GM18508 (cell line): Measurements from ENCODE around the gene PLXDC1.
"Not testable (repeated sequence)": the region's sequence is repeated elsewhere in the genome, so short reads cannot be mapped to it uniquely, and the experiment has no call there.

Source experiments
- ATAC-seq: cut with Tn5 transposase; IDR thresholded peaks from one replicate; pipeline ENCODE4 v1.9.1; 2021; ENCODE audit warnings: moderate number of reproducible peaks; ENCODE audit not compliant: insufficient read depth, unreplicated experiment

The PLXDC1 gene

DNA sequence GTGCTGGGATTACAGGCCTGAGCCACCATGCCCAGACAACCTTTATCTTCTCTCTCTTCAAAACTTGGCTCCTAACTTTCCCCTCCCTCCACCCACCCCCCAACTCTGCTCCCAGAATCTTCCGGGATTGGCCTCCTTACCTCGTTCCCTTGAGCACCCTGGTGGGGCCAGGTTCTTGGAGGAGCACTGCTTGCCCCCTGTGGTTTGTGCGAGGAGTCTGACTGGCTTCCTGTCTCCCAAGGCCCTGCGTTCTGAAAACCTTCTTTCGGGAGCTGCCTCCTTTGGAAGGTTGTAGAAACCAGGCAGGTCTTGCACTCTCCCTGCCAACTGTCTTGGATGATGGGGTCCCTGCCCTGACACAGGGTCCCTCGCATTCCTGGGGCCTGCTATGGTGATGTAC is 19.8 kb downstream of the PLXDC1 start:
- ATAC-seq, result no peak

DNA sequence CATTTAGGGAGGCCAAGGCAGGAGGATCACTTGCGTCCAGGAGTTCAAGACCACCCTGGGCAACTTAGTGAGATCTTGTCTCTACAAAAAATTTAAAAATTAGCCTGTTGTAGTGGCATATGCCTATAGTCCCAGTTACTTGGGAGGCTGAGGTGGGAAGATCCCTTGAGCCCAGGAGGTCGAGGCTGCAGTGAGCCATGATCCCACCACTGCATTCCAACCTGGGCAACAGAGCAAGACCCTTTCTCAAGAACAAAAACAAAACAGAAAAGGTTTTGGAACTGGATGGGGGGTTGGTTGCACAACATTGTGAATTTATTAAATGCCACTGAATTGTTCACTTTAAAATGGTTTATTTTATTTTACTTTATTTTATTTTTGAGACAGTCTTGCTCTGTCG is 21.2 kb downstream of the PLXDC1 start:
- no peak for ATAC-seq

DNA sequence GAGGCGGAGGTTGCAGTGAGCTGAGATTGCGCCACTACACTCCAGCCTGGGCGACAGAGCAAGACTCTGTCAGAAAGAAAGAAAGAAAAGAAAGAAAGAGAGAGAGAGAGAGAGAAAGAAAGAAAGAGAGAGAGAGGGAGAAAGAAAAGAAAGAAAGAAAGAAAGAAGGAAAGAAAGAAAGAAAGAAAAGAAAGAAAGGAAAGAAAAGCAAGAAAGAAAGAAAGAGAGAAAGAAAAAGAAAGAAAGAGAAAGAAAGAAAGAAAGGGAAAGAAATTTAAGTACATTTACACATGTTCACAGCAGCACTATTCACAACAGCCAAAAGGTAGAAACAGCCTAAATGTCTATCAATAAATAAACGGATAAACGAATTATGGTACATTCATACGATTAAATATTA is 21.9 kb downstream of the PLXDC1 start:
- not testable (repeated sequence) for ATAC-seq

DNA sequence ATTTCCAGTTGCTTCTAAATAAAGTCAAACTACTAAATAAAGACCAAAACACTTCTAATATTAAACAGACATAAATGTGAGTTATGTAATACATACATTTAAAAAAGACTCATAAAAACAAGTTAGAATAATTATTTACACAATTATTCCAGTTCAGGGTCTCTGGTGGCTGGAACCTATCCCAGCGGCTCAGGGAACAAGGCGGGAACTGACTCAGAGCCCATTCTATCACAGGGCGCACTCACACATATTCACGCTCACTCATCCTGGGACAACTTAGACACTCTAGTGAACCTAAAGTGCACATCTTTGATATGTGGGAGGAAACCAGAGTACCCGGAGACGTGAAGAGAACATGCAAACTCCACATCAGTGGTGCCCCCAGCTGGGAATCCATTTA is 25.0 kb downstream of the PLXDC1 start:
- no peak for ATAC-seq

DNA sequence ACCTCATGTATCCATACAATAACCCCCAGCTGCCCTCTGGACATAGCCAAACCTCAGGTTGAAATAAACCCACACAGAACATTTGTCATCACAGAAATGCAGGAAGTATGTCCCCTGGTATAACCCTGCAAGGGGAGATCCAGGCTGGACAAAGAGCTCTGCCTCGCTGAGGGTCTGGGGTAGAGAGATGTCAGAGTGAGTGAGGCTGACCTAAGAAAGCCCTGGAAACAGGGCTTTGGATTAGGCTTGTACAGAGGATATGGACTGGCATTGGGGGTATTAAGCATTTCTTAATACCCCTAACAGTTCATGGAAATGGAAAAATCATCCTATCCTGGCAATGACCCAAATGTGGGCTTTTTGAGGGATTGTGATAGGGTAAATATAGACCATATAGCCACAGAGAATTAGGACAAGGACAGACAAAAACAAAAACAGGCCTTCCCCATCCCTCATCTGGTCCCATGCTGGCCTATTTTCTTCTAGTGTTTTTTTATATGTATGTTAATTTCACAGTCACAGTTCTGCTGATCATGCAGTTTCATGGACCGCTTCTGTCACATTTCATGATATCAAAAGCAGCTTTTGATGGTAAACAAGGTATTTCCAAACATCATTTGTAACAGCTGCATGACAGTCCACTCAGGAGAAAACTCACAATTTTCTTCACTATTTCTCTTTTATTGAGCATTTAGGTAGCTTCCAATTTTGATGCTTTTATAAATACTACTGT is 26.1 kb downstream of the PLXDC1 start:
- ATAC-seq, result no peak

DNA sequence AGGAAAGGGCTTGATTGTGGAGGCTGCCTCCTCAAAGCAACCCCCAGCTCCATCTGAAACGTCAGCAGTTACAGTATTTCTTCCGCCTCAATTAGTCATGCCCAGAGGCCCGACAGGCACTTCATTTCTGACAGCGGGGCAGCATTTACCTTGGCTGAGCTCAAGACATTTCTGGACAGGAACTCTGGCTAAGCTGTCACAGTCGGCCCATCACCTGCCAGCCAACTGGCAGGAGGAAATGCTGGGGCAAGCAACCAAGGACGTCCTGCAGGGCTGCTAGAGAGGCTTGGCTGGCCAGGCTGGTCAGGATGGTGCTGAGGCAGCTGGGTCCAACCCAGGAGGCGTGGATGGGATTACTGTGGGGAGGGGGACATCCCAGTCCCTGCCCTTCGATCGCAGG is 27.8 kb downstream of the PLXDC1 start:
- no peak for ATAC-seq

DNA sequence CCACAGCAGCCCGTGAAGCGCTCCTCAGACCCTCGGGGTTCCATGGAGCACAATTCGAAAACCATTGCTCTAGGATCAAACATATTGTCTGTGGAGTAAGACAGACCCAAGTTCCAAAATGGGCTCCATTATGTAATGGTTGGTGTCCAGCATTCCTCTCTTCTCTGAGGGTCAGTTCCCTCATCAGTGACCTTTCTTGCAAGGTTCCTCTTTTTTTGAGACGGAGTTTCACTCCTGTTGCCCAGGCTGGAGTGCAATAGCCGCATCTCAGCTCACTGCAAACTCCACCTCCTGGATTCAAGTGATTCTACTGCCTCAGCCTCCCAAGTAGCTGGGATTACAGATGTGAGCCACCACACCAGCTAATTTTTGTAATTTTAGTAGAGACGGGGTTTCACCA is 28.4 kb downstream of the PLXDC1 start:
- ATAC-seq, result no peak

DNA sequence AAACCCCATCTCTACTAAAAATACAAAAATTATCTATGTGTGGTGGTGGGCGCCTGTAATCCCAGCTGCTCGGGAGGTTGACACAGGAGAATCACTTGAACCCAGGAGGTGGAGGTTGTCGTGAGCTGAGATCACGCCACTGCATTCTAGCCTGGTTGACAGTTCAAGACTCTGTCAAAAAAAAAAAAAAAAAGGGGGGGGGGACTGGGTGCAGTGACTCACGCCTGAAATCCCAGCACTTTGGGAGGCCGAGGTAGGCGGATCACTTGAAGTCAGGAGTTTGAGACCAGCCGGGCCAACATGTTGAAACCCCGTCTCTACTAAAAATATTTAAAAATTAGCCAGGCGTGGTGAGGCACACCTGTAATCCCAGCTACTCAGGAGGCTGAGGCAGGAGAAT is 29.5 kb downstream of the PLXDC1 start:
- ATAC-seq, result not testable (repeated sequence)

DNA sequence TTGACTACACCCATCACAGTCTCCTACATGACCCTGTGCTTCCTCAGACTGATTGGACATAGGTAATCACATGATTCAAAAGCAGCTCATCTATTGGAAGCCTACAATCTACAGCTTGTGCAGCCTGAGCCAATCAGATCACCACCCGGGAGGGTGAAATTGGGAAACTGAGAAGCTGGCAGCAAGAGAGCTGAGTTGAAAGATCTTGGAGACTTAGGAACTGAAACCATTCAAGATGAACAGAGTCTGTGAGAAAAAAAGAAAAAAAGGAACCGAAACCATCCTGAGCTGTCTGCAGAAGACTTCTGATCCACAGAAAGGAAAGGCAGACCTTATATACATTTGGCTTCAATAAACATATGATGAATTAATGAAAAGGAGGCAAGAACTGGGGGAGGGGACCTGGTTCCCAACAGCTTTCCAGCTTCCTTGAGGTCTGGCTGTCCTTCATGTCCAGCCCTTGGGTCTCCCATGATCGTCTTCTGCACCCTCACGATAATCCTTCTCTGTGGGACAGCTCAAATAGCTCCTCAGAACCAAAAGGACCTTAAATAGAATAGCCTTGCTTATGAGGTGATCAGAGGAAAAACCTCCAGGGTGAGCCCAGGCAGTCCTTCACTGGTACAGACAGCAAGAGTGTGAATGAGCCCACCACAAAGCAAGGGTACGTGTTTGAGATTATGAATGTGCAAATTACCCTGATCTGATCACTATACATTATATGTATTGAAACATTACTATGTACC is 32.6 kb downstream of the PLXDC1 start:
- ATAC-seq, result no peak

DNA sequence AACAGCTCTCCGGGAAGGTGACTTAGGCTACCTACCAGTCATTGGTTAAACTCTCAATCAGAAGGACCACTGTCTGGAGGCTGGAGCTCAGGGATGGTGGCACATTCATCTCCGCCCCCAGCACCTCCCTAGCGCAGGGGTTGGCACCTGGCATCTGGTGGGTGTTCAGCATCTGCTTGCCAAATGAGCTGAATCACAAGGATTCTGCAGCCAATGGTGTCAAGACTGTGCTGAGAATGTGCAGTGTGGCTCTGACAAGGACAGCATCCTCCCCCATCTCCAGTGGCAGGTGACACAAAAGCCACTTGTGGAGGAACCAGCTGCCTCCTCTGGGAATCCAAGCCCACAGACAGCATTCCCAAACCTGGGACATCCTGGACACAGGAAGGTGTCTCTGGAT is 35.2 kb downstream of the PLXDC1 start:
- no peak for ATAC-seq

DNA sequence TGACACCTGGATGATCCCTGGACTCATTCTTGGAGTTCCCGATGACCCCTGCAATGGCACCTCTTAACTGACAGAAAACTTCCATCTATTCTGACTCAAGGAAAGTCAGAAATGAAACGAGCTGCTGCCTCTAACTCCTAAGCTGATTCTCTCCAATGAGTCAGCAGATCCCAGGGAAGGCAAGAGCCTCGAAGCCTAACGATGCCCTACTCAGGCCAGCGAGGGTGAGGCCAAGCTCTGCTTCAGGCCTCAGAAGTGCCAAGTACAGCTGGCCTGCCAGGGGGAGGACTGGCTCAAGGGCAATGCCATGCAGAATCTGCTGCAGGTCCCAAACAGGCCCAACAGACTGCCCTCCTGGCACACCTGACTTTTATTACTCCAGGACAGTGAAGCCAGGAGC is 36.3 kb downstream of the PLXDC1 start:
- no peak for ATAC-seq

DNA sequence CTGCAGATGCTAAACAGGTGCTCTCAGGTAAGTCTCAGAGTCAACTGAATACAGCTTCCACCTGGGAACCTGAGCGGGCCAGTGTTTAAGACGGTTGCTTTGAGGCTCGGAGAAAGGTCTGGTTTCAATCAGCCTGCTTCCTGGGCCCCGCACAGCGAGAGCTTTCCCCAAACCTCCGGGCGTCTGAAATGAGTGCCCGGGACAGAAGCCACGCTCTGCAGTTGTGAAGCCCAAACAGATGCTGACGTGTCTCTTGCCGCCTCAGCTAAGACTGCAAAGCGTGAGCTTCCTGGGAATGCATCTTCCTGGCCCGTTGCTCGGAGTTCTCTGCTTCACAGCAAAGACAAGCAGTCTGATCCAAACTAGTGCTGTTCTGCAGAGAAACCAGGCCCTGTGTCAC is 36.7 kb downstream of the PLXDC1 start:
- ATAC-seq, result no peak

DNA sequence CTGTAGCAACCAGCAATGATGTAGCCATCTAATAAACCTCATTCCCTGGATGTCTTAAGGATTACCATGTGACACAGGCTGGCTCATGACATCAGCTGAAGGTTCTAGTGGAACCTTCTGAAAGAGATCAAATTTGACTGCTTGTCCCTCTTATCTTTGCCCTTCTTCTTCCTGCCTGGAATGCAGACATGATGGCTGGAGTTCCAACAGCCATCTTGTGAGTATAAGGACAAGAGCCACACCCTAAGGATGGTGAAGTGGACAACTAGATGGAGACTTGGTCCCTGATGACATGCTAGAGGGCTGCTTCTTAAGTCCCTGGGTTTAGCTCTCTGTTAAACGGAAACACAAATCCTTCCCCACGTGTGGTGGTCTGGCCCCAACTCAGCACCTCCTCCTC is 37.6 kb downstream of the PLXDC1 start:
- no peak for ATAC-seq

DNA sequence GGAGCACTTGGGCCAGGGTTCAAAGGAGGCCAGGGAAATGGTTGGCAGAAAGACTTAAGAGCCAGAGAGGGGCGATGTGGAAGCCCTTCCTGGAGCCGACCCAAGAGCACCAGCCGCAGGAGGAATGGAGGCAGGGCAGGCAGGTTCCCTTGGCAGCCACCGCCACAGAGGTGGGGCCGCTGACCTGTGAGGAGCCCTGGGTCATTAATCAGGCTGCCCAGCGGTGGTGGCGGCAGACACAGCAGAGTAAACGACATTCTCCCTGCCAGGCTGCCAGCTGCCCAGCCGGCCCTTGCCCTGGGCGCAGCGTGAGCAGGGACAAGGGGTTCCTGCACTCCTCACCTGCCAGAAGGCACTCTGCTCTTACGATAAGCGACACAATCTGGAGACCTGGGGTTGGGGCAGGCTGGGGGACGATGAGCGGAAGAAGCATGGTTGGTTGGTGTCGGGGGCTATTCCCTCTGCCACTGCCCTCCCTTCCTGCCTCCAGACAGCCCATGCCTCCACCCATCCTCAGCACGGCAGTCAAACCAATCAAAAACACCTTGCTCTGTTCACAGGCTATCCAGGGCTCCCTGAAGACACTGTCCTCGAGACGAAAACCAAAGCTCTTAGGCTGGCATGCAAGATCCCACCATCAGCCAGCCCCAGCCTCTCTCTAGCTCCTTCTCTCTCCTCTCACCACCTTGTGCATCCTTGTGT is 40.9 kb downstream of the PLXDC1 start:
- no peak for ATAC-seq

DNA sequence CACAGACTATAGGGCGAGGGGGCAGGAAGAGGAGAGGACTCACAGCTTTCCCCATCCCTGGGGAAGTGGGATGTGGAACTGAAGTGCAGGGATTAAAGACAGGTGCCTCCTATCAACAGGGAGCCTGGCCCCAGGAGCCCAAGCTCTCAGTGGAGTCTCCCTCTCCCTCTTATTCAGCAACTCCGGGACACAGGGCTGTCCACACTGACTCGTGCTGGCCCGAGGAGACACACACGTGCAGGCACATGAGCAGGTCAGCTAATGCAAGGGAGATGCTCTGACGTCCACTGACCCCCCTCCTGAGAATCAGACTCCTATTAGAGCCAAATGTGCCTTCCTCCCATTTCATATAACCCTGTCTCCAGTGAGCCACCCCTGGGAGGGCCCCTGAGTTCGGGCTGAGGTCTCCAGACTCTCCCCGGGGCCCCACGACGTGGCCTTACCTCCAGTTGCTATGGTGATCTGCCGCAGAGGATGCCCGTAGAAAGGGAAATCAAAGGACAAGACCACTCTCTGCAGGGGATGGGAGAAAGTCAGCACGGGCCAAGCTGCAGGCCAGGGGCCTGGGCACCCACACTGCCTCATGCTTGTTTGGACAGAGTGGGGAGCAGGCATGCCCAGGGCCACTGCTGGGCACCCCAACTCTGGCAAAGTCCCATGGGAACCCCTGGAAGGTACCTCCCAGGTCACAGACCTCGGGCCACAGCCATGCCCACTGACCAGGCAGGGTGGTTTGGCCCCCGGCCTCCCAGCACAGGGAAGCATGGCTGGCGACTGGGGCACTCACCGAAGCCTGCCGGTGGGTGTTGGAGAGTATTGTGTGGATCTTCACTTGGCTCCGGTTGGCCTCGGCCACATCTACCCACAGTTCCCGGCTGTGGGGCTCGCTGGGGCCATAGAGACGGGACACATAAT is 42.7 kb downstream of the PLXDC1 start:
- ATAC-seq, result no peak

DNA sequence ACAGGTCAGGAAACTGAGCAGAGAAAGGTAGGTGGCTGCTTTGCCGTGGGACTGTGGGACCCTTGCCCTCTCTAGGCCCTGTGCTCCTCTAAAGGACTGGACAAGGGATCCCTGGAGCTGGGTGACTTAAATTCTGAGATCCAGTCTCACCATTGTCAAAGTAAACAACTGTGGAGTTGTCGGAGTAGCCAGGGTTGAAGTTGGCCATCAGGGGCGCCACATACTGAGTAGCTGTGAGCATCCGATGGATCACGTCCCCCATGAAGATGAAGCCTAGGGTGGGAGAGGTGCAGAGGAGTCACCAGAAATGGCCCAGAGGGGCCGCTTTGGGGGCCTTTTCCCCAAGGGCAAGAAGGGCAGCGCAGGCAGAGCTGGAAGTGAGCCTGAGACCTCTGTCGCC is 43.5 kb downstream of the PLXDC1 start:
- ATAC-seq, result no peak

DNA sequence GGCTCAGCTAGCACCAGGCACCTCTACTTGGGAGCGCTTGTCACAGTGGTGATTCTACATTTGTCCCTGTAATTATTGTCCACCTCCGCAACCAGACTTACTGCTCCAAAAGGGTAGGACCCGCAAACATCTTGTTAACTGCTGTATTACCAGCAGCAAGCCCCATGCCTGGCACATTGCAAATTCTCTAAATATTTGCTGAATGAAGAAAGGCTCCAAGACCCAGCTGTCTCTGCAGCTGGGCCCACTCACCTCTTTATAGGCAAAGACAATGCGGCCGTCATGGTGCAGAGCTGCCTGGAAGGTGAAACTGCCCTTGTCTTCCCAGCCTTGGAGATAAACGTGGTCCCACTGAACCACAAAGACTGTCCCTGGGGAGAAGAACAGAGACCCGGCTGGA is 44.3 kb downstream of the PLXDC1 start:
- no peak for ATAC-seq

DNA sequence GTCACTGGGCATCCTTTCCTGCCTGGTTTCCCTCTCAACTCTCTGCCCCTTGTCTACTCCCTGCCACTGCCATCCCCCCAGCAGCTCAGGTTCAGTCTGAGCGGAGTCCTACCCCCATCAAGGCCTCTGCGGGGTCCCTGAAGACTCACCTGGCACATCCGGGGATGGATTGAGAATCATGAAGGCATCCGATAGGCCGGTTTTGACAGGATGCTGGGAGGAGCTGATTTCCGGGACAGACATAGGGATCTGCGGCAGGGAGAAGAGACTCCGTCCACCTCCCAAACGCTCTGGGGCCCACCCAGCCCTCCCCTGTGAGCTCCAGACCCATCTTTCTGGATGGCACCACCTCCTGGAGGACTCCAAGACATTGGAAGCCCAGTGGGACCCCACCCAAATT is 45.7 kb downstream of the PLXDC1 start:
- no peak for ATAC-seq

DNA sequence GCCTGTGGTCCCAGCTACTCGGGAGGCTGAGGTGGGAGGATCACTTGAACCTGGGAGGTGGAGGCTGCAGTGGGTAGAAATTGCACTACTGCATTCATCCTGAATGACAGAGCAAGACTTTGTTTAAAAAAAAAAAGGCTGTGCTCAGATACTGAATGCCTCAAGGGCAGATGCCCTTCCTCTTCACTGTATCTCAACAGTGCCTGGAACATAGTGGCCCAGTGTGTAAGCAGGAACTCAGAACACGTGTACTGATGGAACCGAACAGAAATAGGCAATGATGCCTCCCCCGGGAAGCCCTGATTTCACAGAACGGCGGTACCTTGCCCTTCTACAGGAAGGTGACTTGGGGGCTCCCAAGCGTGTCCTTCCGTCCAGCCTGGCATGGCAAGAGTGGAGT is 46.8 kb downstream of the PLXDC1 start:
- ATAC-seq, result no peak

DNA sequence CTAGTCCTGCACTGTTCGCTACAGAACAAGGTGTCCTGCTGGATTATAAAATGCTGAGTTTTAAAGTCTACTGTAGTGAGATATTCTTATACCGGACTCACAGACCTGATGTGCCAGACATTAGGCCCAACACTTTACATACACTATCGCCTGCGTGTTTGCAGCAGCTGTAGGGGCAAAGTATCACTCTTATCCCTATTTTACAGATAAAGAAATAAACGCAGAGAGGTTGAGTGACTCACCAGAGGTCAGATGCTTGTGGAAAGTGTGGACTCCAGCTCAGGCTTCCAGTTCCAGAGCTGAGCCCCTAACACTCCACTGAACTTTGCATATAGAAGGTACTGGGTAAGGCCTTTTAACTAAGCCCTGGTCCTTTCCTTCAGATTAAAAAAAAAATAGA is 47.4 kb downstream of the PLXDC1 start:
- no peak for ATAC-seq
